ENCODE measurements around the gene ORC4.

The ORC4 gene

GRCh38 chr2:147927053-147927588 is 93.4 kb downstream of the ORC4 start:
- DNase-seq, result no peak

- DNase-seq, result no peak
These were observed 94.7 kb downstream of the ORC4 start for GRCh38 chr2:147925886-147926285.

GRCh38 chr2:147924647-147925046 is 95.9 kb downstream of the ORC4 start:
- no peak for DNase-seq

GRCh38 chr2:147923846-147924245 is 96.7 kb downstream of the ORC4 start:
- DNase-seq, result no peak

- DNase-seq, result no peak
These were observed 103.4 kb downstream of the ORC4 start for GRCh38 chr2:147917161-147917560.

GRCh38 chr2:147916723-147917122 is 103.8 kb downstream of the ORC4 start:
- no peak for DNase-seq

- DNase-seq, result no peak
These were observed 104.5 kb downstream of the ORC4 start for GRCh38 chr2:147916067-147916466.

GRCh38 chr2:147913701-147914480 is 106.6 kb downstream of the ORC4 start:
- DNase-seq, result no peak

- no peak for DNase-seq
These were observed 109.5 kb downstream of the ORC4 start for GRCh38 chr2:147910990-147911473.

- no peak for DNase-seq
These were observed 111.4 kb downstream of the ORC4 start for GRCh38 chr2:147909178-147909577.

GRCh38 chr2:147904051-147904450 is 116.5 kb downstream of the ORC4 start:
- no peak for DNase-seq

- no peak for DNase-seq
These were observed 131.9 kb downstream of the ORC4 start for GRCh38 chr2:147888680-147889079.

- no peak for DNase-seq
These were observed 134.4 kb downstream of the ORC4 start for GRCh38 chr2:147886136-147886535.

GRCh38 chr2:147884830-147885229 is 135.7 kb downstream of the ORC4 start:
- no peak for DNase-seq

- no peak for DNase-seq
These were observed 137.9 kb downstream of the ORC4 start for GRCh38 chr2:147882631-147883030.
